HFFc6 (cell line): ENCODE results near the gene TARS3. TPM values are rescaled to one million over a fixed set of nuclear protein-coding genes. Genes with fewer than 3 reads are reported as not detected.

Source experiments
- DNase-seq: peaks from one replicate; pipeline ENCODE4 v3.0.0-alpha.2; 2018
- H3K27ac Mint-ChIP-seq: 2 replicates; pipeline ENCODE4 v1.8.0; 2020; ENCODE audit warnings: mild to moderate bottlenecking, mixed read lengths
- H3K27me3 Mint-ChIP-seq: 2 replicates; pipeline ENCODE4 v1.8.0; 2021; ENCODE audit warnings: mild to moderate bottlenecking, moderate library complexity, mixed read lengths; ENCODE audit not compliant: insufficient read depth
- H3K36me3 Mint-ChIP-seq: 2 replicates; pipeline ENCODE4 v1.8.0; 2021; ENCODE audit warnings: low read depth, mixed read lengths
- H3K4me1 Mint-ChIP-seq: 2 replicates; pipeline ENCODE4 v1.8.0; 2020; ENCODE audit warnings: low read depth, mixed read lengths
- H3K4me3 Mint-ChIP-seq: 2 replicates; pipeline ENCODE4 v1.8.0; 2020; ENCODE audit warnings: mild to moderate bottlenecking, moderate library complexity, mixed read lengths
- H3K9me3 Mint-ChIP-seq: 2 replicates; pipeline ENCODE4 v1.8.0; 2020; ENCODE audit warnings: mild to moderate bottlenecking, mixed read lengths
- CTCF ChIP-seq: fragments of 200-600 bp; sonication (generic); IDR thresholded peaks from 2 replicates; pipeline ENCODE4 v1.5.0; 2021; ENCODE audit warnings: antibody characterized with exemption, mild to moderate bottlenecking
- total RNA-seq, 6 experiments: library from RNA; stranded (reverse); fragmentation: NEBNext Ultra II Directional; extraction: Animal tissue kit (Norgen Biotek cat#: 25700); gene quantifications; 2 replicates in 1 of 6; 3 replicates in 5 of 6; pipeline ENCODE4 v1.2.3, GENCODE V29; 2021

TARS3 gene
- total RNA-seq, 6 experiments from 2014 or later, result 6.7 to 9.1 (median 7.8) TPM

- DNase-seq, result no peak
- Mint-ChIP-seq H3K4me3 (no peak overlapping the region), H3K4me1 (peaks cover 64% of the 10 kb centered on the region), H3K27ac (no peak overlapping the region), H3K36me3 (peaks cover 36% of the 10 kb centered on the region), H3K9me3 (no peaks in the 10 kb centered on the region), H3K27me3 (peaks cover 1% of the 10 kb centered on the region; the same call in 1 of the 2 replicates)
- no peak for TF ChIP-seq CTCF
These were observed 44.5 kb downstream of the TARS3 start for GRCh38 chr15:101679806-101680205.

GRCh38 chr15:101676921-101677329 lies 47.3 kb downstream of the TARS3 start:
- Mint-ChIP-seq H3K27me3 (peaks cover 1% of the 10 kb centered on the region; the same call in 1 of the 2 replicates), H3K27ac (peak overlapping the region; percentile 92), H3K36me3 (peaks cover 44% of the 10 kb centered on the region), H3K4me3 (peak overlapping the region; percentile 43; the same call in 1 of the 2 replicates), H3K4me1 (peaks cover 57% of the 10 kb centered on the region), H3K9me3 (no peaks in the 10 kb centered on the region)
- no peak for DNase-seq
- TF ChIP-seq CTCF, result no peak

GRCh38 chr15:101675796-101676582 lies 48.3 kb downstream of the TARS3 start:
- peak; percentile 93 for DNase-seq
- peaks cover 41% of the 10 kb centered on the region for H3K36me3 Mint-ChIP-seq
- H3K27me3 Mint-ChIP-seq, result peaks cover 1% of the 10 kb centered on the region; the same call in 1 of the 2 replicates
- H3K9me3 Mint-ChIP-seq, result no peaks in the 10 kb centered on the region
- peak overlapping the region; percentile 82 for H3K4me3 Mint-ChIP-seq
- H3K27ac Mint-ChIP-seq, result peak overlapping the region; percentile 92
- H3K4me1 Mint-ChIP-seq, result peaks cover 57% of the 10 kb centered on the region
- TF ChIP-seq CTCF, result no peak

- H3K27ac Mint-ChIP-seq, result peak overlapping the region; percentile 92
- peaks cover 49% of the 10 kb centered on the region for H3K36me3 Mint-ChIP-seq
- H3K27me3 Mint-ChIP-seq, result peaks cover 1% of the 10 kb centered on the region; the same call in 1 of the 2 replicates
- DNase-seq, result peak; percentile 93
- no peaks in the 10 kb centered on the region for H3K9me3 Mint-ChIP-seq
- TF ChIP-seq CTCF, result no peak
- H3K4me1 Mint-ChIP-seq, result peaks cover 56% of the 10 kb centered on the region
- peak overlapping the region; percentile 27; the same call in 1 of the 2 replicates for H3K4me3 Mint-ChIP-seq
These were observed 49.3 kb downstream of the TARS3 start for GRCh38 chr15:101675015-101675414.

GRCh38 chr15:101672298-101672697 lies 52.0 kb downstream of the TARS3 start:
- no peak for TF ChIP-seq CTCF
- Mint-ChIP-seq H3K27ac (no peak overlapping the region), H3K4me3 (no peak overlapping the region), H3K27me3 (no peaks in the 10 kb centered on the region), H3K36me3 (peaks cover 41% of the 10 kb centered on the region), H3K9me3 (no peaks in the 10 kb centered on the region), H3K4me1 (peaks cover 44% of the 10 kb centered on the region)
- DNase-seq, result no peak
